ENCODE measurements around the gene TIMM17B. TPM values are rescaled to one million over a fixed set of nuclear protein-coding genes. Genes with fewer than 3 reads are reported as not detected.

Gene TIMM17B
- 43.6 TPM for polyA plus RNA-seq (2012; ENCODE audit: low read depth, missing spikeins)

DNA sequence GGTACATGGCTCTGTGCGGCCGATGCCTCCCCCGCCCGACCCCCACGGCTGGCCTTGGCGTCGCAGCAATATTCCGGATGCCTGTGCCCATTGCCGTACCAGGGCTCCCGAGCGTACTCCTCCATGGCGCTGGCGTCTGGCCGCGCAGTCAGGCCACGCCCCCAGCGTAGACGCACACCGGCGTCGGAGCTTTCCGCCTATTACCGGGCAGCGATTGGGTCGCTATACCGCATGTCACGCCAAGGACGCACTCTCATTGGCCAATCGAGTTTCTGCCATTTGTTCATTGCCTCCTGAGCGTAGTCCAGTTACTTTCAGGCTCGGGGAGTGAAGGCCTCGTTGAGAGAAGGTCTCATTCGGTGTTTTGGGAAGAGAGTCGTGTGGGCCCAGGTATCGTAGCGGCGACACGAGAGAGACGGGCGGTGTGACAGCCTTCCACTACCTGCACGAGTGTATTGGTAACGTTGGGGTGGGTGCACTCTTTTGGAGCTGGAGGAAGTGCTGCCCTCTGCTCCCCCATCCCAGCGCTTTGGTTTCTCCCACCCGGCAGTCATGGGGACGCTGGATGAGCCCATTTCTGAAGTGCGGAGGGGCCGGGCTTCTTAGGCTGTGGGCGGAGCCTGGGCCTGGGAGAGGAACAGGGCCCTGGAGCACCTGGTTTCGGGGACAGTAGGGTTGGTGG lies at the start of gene TIMM17B, which contains the start of gene PQBP1:
TIMM17B (minus strand) TSS at position 144 of the 682 bp plus-strand sequence; CDS start at position 125, 19 bp downstream.
PQBP1 (plus strand) TSS at position 306 of the 682 bp plus-strand sequence. CDS start 580 bp downstream, outside the sequence.
- DNase-seq (ENCODE audit: insufficient read length, low spot score) (peak; percentile 66), FAIRE-seq (peak; percentile 100)
- TF ChIP-seq SPI1 (IDR thresholded peaks at IDR 0.05; ENCODE audit: low read depth, low read length) (peak; percentile 55), TAF1 (IDR thresholded peaks at IDR 0.05; ENCODE audit: low read depth, low read length) (0 out of 2 replicates have a peak, but pooled peaks have one; percentile 33), POLR2AphosphoS5 (IDR thresholded peaks at IDR 0.05; ENCODE audit: low read depth, low read length) (peak; percentile 64; the same call in 1 of the 2 replicates), PAX5 (IDR thresholded peaks at IDR 0.05; ENCODE audit: insufficient read depth, low read length, severe bottlenecking) (no peak), POU2F2 (IDR thresholded peaks at IDR 0.05; ENCODE audit: low read depth, low read length) (no peak), POLR2A (IDR thresholded peaks at IDR 0.05; ENCODE audit: low read depth, low read length) (peak; percentile 90)

DNA sequence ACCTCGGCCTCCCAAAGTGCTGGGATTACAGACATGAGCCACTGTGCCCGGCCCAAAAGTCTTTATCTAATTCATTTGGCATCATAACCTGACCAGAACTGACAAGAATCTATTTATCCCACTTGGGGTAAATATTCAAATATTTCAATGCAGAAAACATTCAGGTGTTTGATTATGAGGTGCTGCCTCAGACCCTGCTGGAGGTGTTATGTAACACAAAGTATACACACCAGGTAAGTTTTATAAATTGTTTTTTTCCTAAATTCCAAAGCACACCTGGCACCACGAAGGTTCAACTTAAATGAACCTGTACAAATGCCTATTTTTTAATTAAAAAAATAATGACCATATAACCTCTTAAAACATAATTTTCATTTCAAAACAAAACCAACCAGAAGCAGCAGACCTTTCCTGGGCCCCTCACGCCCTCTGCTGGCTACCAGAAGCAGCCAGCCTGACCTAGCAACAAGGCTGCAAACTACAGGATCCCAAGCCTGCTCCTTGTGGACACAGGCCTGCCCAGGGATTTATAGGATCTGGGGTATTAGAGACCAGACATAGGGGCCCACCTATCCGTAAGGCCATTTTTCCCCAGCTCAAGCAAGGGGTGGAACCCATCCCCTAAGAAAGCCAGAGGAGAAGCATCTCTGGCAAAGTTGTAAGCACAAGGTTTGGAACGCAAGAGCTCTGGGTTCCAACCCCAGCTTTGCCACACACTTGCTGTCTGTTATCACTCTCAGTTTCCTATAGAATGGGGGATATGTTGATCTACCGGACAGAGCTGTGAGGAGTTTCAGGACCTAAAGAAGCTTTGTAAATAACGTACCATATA lies 48.2 kb upstream of the TIMM17B start:
- DNase-seq (ENCODE audit: insufficient read length, low spot score) = no peak
- TF ChIP-seq PAX5 (IDR thresholded peaks at IDR 0.05; ENCODE audit: insufficient read depth, low read length, severe bottlenecking) (no peak), POLR2AphosphoS5 (IDR thresholded peaks at IDR 0.05; ENCODE audit: low read depth, low read length) (no peak), POU2F2 (IDR thresholded peaks at IDR 0.05; ENCODE audit: low read depth, low read length) (no peak), POLR2A (IDR thresholded peaks at IDR 0.05; ENCODE audit: low read depth, low read length) (no peak), TAF1 (IDR thresholded peaks at IDR 0.05; ENCODE audit: low read depth, low read length) (no peak)
- peak; percentile 80 for FAIRE-seq

DNA sequence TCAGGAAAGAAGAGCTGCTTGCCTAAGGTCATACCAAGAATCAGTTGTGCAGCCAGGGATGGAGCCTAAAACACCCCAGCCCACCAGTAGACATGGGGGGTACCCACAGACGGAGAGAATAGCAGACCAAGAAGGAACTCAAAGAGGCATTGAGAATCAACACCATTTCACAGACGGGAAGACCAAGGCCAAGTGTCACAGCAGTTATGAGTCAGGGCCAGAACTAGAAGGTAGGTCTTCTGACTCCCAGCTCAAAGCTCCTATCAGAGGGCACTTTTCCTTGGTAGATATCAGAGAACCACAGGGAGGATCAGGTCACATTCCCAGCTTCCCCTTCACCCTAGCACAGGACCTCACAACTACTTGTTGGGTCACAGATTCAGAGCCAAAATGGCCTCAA lies 45.3 kb upstream of the TIMM17B start:
- no peak for TF ChIP-seq POLR2A (IDR thresholded peaks at IDR 0.05; ENCODE audit: low read depth, low read length)
- no peak for TF ChIP-seq POLR2AphosphoS5 (IDR thresholded peaks at IDR 0.05; ENCODE audit: low read depth, low read length)
- no peak for TF ChIP-seq TAF1 (IDR thresholded peaks at IDR 0.05; ENCODE audit: low read depth, low read length)
- no peak for TF ChIP-seq PAX5 (IDR thresholded peaks at IDR 0.05; ENCODE audit: insufficient read depth, low read length, severe bottlenecking)
- TF ChIP-seq SPI1 (IDR thresholded peaks at IDR 0.05; ENCODE audit: low read depth, low read length) = no peak
- TF ChIP-seq POU2F2 (IDR thresholded peaks at IDR 0.05; ENCODE audit: low read depth, low read length) = no peak
- FAIRE-seq = peak; percentile 88
- no peak for DNase-seq (ENCODE audit: insufficient read length, low spot score)

DNA sequence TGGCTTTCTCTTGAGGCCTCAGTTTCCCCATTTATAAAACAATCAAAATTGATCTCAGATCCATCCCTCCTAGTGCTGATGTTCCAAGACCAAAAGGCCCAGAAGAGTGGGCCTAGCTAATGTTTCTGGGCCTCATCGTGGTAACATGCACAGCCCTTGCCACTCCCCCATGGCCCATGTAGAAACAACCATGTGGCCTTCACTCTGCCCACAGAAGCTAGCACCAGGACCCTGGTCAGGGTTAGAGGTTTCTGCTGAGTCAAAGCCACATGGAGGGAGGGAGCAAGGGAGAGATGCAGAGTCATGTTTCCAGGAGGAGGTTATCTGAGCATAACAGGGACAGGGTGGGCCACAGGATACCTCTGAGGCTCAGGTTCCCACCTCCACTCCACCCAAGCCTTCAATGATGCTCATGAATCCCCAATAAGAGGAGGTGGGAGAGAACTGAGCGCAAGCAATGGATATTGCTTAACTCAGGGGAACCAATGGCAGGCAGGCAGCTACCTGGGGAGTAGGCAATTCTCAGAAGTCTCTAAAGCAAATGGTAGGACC lies 42.9 kb upstream of the TIMM17B start:
- TF ChIP-seq TAF1 (IDR thresholded peaks at IDR 0.05; ENCODE audit: low read depth, low read length) = no peak
- TF ChIP-seq POU2F2 (IDR thresholded peaks at IDR 0.05; ENCODE audit: low read depth, low read length) = no peak
- no peak for TF ChIP-seq PAX5 (IDR thresholded peaks at IDR 0.05; ENCODE audit: insufficient read depth, low read length, severe bottlenecking)
- TF ChIP-seq POLR2A (IDR thresholded peaks at IDR 0.05; ENCODE audit: low read depth, low read length) = no peak
- no peak for TF ChIP-seq POLR2AphosphoS5 (IDR thresholded peaks at IDR 0.05; ENCODE audit: low read depth, low read length)
- TF ChIP-seq SPI1 (IDR thresholded peaks at IDR 0.05; ENCODE audit: low read depth, low read length) = no peak
- no peak for DNase-seq (ENCODE audit: insufficient read length, low spot score)
- no peak for FAIRE-seq

DNA sequence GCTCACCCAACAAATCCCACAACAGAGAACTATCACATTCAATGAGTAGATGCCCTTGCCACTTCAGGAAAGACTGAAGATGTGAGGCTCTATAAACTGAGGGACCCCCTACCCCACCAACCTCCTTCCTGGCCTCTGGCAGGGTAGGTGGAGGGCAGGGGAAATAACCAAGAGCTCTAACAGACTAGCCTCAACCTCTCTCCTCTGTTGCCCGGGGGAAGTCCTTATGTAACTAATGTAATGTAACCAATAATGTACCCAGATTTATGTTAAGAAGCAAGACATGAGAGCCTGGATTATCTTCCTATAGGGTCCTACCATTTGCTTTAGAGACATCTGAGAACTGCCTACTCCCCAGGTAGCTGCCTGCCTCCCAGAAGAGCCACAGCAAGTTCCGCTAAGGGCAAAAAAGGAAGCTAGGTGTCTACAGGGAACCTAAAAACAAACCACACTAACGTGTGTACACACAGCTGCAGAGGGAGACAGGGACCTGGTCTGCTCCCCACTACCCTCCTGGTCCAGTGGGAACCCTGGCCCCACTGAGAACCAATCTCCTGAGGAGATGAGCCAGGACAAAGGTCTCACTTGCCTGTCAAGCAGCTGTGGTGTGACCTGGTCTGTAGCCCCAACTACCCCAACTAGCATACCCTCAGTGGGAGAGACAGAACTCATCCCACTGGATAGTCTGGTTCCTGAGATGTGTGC lies 42.1 kb upstream of the TIMM17B start:
- no peak for DNase-seq (ENCODE audit: insufficient read length, low spot score)
- FAIRE-seq = peak; percentile 96
- TF ChIP-seq SPI1 (IDR thresholded peaks at IDR 0.05; ENCODE audit: low read depth, low read length) (no peak), PAX5 (IDR thresholded peaks at IDR 0.05; ENCODE audit: insufficient read depth, low read length, severe bottlenecking) (no peak), POU2F2 (IDR thresholded peaks at IDR 0.05; ENCODE audit: low read depth, low read length) (no peak), POLR2AphosphoS5 (IDR thresholded peaks at IDR 0.05; ENCODE audit: low read depth, low read length) (no peak), TAF1 (IDR thresholded peaks at IDR 0.05; ENCODE audit: low read depth, low read length) (no peak), POLR2A (IDR thresholded peaks at IDR 0.05; ENCODE audit: low read depth, low read length) (no peak)

DNA sequence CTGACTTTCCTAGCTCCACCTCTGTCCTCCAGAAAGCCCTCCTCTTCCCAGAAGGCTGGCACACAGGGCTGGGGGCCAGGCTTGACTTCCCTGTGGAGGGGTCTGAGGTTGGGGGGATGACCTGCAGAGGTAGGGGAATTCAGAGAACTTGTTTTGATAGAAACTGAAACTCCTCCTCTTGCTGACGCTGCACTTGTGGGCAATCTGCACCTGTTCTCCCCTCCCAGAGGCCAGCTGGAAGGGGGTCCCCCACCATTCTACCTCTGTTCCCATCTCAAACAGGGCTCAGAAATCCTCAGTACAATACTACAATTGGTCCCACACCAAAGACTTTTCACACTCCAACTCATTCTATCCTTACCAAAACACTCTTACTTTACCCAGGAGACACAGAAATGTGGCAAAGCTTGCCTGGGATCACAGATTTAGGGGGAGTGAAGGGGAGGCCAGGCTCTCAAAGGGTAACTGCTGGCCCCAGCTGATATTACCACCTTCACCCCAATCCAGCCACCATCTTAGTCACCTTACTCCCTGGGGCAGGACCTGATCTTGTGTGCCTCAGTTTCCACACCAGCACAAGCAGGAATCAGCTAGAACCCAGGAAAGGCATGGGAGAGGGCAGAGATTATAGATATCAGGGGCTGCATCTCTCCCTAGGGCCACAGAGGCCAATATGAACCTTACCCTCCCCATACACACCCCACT lies 41.3 kb upstream of the TIMM17B start:
- TF ChIP-seq POLR2A (IDR thresholded peaks at IDR 0.05; ENCODE audit: low read depth, low read length) (no peak), PAX5 (IDR thresholded peaks at IDR 0.05; ENCODE audit: insufficient read depth, low read length, severe bottlenecking) (no peak), SPI1 (IDR thresholded peaks at IDR 0.05; ENCODE audit: low read depth, low read length) (no peak), POU2F2 (IDR thresholded peaks at IDR 0.05; ENCODE audit: low read depth, low read length) (no peak), POLR2AphosphoS5 (IDR thresholded peaks at IDR 0.05; ENCODE audit: low read depth, low read length) (no peak)
- FAIRE-seq (no peak), DNase-seq (ENCODE audit: insufficient read length, low spot score) (no peak)

DNA sequence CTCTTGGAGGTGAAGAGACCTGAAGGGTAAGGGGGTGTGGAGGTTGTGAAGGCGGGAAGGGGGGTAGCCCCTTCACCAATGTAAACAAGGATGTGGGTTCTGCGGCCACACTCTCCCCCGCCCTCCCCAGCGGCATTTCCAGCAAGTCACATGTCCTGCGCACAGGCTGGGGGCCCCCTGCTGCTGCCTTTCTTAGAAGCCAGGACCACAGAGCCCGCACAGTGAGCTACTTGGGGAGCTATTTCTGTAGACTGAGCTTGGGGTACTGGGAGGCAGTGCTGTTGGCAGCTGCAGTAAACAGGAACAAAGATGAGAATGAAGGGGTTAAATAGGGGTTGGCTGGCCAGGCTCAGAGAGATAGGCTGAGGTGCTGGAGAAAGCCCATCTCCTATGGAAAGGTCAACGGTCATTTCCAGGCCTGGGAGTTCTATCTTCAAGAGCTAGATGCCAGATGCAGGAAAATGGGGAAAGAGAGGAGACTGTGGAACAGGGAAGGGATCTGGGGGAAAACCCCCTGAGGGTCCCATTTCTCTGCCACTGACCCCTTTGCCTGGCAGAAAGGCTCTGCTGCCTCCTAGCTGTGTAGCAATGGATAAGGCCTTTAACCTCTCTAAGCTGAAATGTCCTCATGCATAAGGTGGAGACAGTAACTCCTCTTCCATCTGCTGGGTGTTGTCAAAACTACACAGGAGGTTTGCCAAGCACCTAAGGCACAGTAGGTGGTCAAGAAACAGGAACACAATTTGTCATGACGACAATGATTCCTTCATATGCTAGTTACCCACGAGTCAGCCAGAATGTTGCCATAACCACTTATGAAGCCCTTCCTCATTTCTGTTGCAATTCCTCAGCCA lies 39.7 kb upstream of the TIMM17B start:
- DNase-seq (ENCODE audit: insufficient read length, low spot score) (no peak), FAIRE-seq (peak; percentile 99)
- peak; percentile 18; the same call in 1 of the 2 replicates for TF ChIP-seq TAF1 (IDR thresholded peaks at IDR 0.05; ENCODE audit: low read depth, low read length)
- TF ChIP-seq POU2F2 (IDR thresholded peaks at IDR 0.05; ENCODE audit: low read depth, low read length) = peak; percentile 66; the same call in 1 of the 2 replicates
- peak; percentile 81 for TF ChIP-seq SPI1 (IDR thresholded peaks at IDR 0.05; ENCODE audit: low read depth, low read length)
- TF ChIP-seq PAX5 (IDR thresholded peaks at IDR 0.05; ENCODE audit: insufficient read depth, low read length, severe bottlenecking) = peak; percentile 7
- TF ChIP-seq POLR2A (IDR thresholded peaks at IDR 0.05; ENCODE audit: low read depth, low read length) = peak; percentile 57
- no peak for TF ChIP-seq POLR2AphosphoS5 (IDR thresholded peaks at IDR 0.05; ENCODE audit: low read depth, low read length)

Measured in GM12891 (cell line).